Measurements from ENCODE around the gene CDC14B.

Gene CDC14B

DNA sequence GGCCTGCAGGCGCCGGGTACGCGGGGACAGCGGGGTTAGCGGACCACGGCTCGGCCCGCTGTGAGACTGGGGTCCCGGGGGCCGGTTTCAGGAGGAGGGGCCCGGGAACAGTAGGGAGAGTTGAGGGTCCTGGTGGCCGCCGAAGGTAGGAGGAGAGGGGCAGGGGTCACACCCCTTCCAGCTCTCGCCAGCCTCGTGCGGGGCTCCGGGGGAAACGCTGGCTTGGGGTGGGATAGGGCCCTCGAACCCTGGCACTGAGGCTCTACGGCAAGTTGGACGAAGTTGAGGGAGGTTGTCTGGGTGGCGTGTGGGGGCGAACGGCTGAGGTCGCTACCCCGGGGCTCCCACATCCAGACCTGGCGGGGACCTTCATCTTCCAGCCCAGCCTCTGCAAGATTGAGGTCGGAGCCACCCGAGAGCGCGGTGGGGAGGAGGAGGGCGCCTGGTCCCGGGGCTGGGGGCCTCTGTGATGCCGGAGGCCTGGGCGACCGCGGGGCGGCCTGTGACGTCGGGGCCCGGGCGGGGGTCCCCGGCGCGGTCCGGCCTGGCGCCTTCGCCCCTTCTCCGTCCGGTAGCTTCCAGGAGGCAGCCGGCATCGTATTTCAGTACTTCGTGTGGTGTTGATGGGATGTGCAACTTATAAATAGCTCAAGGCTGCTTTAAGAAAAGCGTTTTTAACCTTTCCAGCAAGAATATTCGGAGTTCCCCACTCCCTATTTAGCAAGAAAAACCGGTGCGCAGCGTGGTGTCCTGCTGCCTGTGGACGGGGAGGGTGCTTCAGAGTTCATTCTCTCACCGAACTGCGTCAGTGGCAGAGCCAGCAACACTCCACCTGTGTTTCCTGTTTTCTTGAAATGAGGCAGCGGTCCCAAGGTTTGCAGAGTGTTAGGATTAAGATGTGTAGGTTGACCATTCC lies 168.8 kb downstream of the CDC14B start:
- Histone ChIP-seq H3K4me3 (peak overlapping the region; percentile 88), H3K27ac (peak overlapping the region; percentile 92 to 94)
- DNase-seq (ENCODE audit: low spot score): peak; percentile 80
- TF ChIP-seq, protein P1, sequence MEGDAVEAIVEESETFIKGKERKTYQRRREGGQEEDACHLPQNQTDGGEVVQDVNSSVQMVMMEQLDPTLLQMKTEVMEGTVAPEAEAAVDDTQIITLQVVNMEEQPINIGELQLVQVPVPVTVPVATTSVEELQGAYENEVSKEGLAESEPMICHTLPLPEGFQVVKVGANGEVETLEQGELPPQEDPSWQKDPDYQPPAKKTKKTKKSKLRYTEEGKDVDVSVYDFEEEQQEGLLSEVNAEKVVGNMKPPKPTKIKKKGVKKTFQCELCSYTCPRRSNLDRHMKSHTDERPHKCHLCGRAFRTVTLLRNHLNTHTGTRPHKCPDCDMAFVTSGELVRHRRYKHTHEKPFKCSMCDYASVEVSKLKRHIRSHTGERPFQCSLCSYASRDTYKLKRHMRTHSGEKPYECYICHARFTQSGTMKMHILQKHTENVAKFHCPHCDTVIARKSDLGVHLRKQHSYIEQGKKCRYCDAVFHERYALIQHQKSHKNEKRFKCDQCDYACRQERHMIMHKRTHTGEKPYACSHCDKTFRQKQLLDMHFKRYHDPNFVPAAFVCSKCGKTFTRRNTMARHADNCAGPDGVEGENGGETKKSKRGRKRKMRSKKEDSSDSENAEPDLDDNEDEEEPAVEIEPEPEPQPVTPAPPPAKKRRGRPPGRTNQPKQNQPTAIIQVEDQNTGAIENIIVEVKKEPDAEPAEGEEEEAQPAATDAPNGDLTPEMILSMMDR (IDR thresholded peaks at IDR 0.05): no peak

Measured in coronary artery (tissue), 2 donors.